Keratinocyte (primary cell): Measurements from ENCODE around the gene HOXA7. TPM values are rescaled to one million over a fixed set of nuclear protein-coding genes. Genes with fewer than 3 reads are reported as not detected.
A peak's percentile ranks its signal among the peaks of the same experiment; 100 is the strongest.

Experiments
- DNase-seq: peaks from one replicate; pipeline ENCODE4 v3.0.0-alpha.2; 2011; ENCODE audit warnings: low read depth, missing footprints, low spot score
- FAIRE-seq: peaks from 2 replicates; lab custom pipeline; 2011; peaks lifted over from hg19 to GRCh38; lab: Jason Lieb, UNC
- H2AFZ ChIP-seq: 2 replicates; pipeline ENCODE4 v1.6.0; 2012; ENCODE audit warnings: low read length, control low read depth, inconsistent platforms; ENCODE audit not compliant: control insufficient read depth
- H3K27ac ChIP-seq: 2 replicates; pipeline ENCODE4 v1.5.1; 2011; ENCODE audit warnings: low read length; ENCODE audit not compliant: control insufficient read depth, insufficient read depth
- H3K27me3 ChIP-seq: 3 replicates; pipeline ENCODE4 v1.6.0; 2011; ENCODE audit warnings: low read length; ENCODE audit not compliant: control insufficient read depth, insufficient read depth; ENCODE audit errors: extremely low read depth
- H3K36me3 ChIP-seq, 2 experiments: 2 replicates in 1 of 2; 3 replicates in 1 of 2; pipeline ENCODE4 v1.5.1; 2011; ENCODE audit warnings: low read length in 2 of 2, mild to moderate bottlenecking in 1 of 2; ENCODE audit not compliant: control insufficient read depth in 2 of 2, insufficient read depth in 2 of 2; ENCODE audit errors: extremely low read depth in 1 of 2
- H3K4me1 ChIP-seq: 3 replicates; pipeline ENCODE4 v1.5.1; 2011; ENCODE audit warnings: low read length; ENCODE audit not compliant: control insufficient read depth, insufficient read depth; ENCODE audit errors: extremely low read depth
- H3K4me2 ChIP-seq: 3 replicates; pipeline ENCODE4 v1.6.0; 2011; ENCODE audit warnings: low read depth, low read length; ENCODE audit not compliant: control insufficient read depth, insufficient read depth; ENCODE audit errors: extremely low read depth
- H3K4me3 ChIP-seq, 3 experiments: fragments of 200-600 bp in 1 of 3; sonication (generic) in 1 of 3; 2 replicates in 2 of 3; 3 replicates in 1 of 3; pipeline ENCODE4 v1.5.1; 2011 to 2016; ENCODE audit warnings: low read length in 3 of 3, mild to moderate bottlenecking in 3 of 3, control low read depth in 2 of 3, inconsistent platforms in 1 of 3, low read depth in 1 of 3, mixed read lengths in 1 of 3, mixed run types in 1 of 3, moderate library complexity in 1 of 3; ENCODE audit not compliant: control insufficient read depth in 2 of 3, insufficient read depth in 2 of 3; ENCODE audit errors: extremely low read depth in 1 of 3
- H3K79me2 ChIP-seq: 2 replicates; pipeline ENCODE4 v1.6.0; 2012; ENCODE audit warnings: low read length; ENCODE audit not compliant: control insufficient read depth, insufficient read depth
- H3K9ac ChIP-seq: 3 replicates; pipeline ENCODE4 v1.6.0; 2011; ENCODE audit warnings: low read length; ENCODE audit not compliant: control insufficient read depth, insufficient read depth; ENCODE audit errors: extremely low read depth
- H3K9me1 ChIP-seq: 3 replicates; pipeline ENCODE4 v1.6.0; 2011; ENCODE audit warnings: low read length; ENCODE audit not compliant: control insufficient read depth, insufficient read depth; ENCODE audit errors: extremely low read depth
- H3K9me3 ChIP-seq: 2 replicates; pipeline ENCODE4 v1.5.1; 2012; ENCODE audit warnings: low read depth, low read length; ENCODE audit not compliant: control insufficient read depth
- H4K20me1 ChIP-seq: 3 replicates; pipeline ENCODE4 v1.6.0; 2011; ENCODE audit warnings: low read length; ENCODE audit not compliant: control insufficient read depth, insufficient read depth; ENCODE audit errors: extremely low read depth
- EZH2 ChIP-seq: IDR thresholded peaks from one replicate; pipeline ENCODE4 v1.6.1; 2012; ENCODE audit warnings: inconsistent platforms, mild to moderate bottlenecking, low read length, moderate library complexity
- dilution Hi-C: fragments of 300-500 bp; cut with MboI; formaldehyde crosslinking; loops from one replicate; pipeline ENCODE4 v1.7.0; 2020; ENCODE audit warnings: low sequenced_read_pairs; ENCODE audit not compliant: extremely low pct_ligation_motif_present
- polyA plus RNA-seq, 5 experiments: library from polyadenylated mRNA; depleted of rRNA in 3 of 5; stranded (reverse) in 3 of 5; stranded (forward) in 1 of 5; unstranded in 1 of 5; fragments of >200 nt; gene quantifications; 1 replicate in 1 of 5; 2 replicates in 3 of 5; 3 replicates in 1 of 5; pipeline versions ENCODE4 v1.2.1 to v1.2.3, GENCODE V29; 2011 to 2012; ENCODE audit warnings: missing spikeins in 2 of 5, low read depth in 1 of 5, low replicate concordance in 1 of 5
- TF ChIP-seq, protein P1 (sequence below), 3 experiments: IDR thresholded peaks in 1 of 3; conservative IDR thresholded peaks in 1 of 3; optimal IDR thresholded peaks in 1 of 3; 2 replicates in 2 of 3; 3 replicates in 1 of 3; pipeline versions ENCODE3 to v1.5.1; 2011; ENCODE audit warnings: low read length in 3 of 3, mild to moderate bottlenecking in 3 of 3, moderate library complexity in 2 of 3, control low read depth in 1 of 3, inconsistent platforms in 1 of 3; ENCODE audit not compliant: insufficient read depth in 2 of 3; ENCODE audit errors: extremely low read depth in 1 of 3

HOXA7 gene
- polyA plus RNA-seq, 1 donor (not counting 4 experiments of a cell fraction or from before 2014, with no cell fraction given), result 8.1 TPM

DNA sequence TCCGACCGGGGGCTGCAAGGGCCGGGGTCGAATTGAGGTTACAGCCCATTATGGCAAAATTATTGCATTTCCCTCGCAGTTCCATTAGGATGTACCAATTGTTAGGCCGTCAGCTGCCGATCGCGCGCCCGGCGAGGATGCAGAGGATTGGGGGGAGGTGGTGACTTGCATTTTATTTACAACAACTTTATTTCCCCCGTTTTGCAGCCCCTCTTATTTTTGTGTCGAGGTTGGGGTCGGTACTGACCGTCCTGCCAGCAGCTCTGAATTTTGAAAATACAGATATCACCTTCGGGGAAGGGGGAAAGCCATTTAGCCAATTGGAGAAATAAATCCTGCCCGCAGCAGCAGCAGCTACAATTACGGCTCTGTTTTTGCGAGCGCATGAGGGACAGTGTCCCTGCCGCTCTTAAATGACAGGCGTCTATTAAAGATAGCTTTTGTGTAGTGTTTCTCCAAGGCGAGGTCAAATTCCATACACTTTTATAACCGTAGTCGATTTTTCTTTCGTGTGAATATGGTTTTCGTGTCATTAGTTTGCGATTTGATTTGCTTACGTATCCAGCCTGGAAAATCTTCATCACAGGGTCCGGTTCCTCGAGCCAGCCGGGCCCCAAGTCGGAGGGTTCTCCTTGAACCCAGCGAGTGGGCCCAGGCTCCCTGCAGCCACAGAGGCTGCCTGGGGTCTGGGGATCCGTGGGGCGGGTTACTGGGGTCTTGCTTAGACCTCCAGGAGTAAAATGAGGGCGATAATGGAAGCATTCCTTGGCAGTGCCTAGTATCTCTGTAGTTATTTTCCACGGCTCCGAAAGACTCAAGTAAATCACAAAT is 12.3 kb downstream of the HOXA7 start:
- Histone ChIP-seq H3K4me2 (peak overlapping the region; percentile 94), H3K27me3 (no peaks in the 10 kb centered on the region), H3K4me1 (peaks cover 52% of the 10 kb centered on the region), H3K9me3 (no peaks in the 10 kb centered on the region), H3K9ac (peak overlapping the region; percentile 93), H3K9me1 (no peaks in the 10 kb centered on the region), H3K4me3 (peak overlapping the region in 2 of 3 experiments; percentile 65 to 71), H4K20me1 (no peaks in the 10 kb centered on the region), H3K36me3 (peaks cover 3 to 7% of the 10 kb centered on the region in 2 experiments), H3K79me2 (peaks cover 84% of the 10 kb centered on the region), H3K27ac (peak overlapping the region; percentile 77), H2AFZ (peak overlapping the region; percentile 16)
- no peak for DNase-seq
- no peak for FAIRE-seq
- dilution Hi-C loops, result no loop called here
- TF ChIP-seq, protein P1, sequence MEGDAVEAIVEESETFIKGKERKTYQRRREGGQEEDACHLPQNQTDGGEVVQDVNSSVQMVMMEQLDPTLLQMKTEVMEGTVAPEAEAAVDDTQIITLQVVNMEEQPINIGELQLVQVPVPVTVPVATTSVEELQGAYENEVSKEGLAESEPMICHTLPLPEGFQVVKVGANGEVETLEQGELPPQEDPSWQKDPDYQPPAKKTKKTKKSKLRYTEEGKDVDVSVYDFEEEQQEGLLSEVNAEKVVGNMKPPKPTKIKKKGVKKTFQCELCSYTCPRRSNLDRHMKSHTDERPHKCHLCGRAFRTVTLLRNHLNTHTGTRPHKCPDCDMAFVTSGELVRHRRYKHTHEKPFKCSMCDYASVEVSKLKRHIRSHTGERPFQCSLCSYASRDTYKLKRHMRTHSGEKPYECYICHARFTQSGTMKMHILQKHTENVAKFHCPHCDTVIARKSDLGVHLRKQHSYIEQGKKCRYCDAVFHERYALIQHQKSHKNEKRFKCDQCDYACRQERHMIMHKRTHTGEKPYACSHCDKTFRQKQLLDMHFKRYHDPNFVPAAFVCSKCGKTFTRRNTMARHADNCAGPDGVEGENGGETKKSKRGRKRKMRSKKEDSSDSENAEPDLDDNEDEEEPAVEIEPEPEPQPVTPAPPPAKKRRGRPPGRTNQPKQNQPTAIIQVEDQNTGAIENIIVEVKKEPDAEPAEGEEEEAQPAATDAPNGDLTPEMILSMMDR (optimal IDR thresholded peaks at IDR 0.05 in 1 of 3, IDR thresholded peaks at IDR 0.05 in 1 of 3, conservative IDR thresholded peaks at IDR 0.05 in 1 of 3; ENCODE audit: extremely low read depth in 1 of 3, insufficient read depth in 2 of 3, low read length in 3 of 3), result no peak
- no peak for TF ChIP-seq EZH2

DNA sequence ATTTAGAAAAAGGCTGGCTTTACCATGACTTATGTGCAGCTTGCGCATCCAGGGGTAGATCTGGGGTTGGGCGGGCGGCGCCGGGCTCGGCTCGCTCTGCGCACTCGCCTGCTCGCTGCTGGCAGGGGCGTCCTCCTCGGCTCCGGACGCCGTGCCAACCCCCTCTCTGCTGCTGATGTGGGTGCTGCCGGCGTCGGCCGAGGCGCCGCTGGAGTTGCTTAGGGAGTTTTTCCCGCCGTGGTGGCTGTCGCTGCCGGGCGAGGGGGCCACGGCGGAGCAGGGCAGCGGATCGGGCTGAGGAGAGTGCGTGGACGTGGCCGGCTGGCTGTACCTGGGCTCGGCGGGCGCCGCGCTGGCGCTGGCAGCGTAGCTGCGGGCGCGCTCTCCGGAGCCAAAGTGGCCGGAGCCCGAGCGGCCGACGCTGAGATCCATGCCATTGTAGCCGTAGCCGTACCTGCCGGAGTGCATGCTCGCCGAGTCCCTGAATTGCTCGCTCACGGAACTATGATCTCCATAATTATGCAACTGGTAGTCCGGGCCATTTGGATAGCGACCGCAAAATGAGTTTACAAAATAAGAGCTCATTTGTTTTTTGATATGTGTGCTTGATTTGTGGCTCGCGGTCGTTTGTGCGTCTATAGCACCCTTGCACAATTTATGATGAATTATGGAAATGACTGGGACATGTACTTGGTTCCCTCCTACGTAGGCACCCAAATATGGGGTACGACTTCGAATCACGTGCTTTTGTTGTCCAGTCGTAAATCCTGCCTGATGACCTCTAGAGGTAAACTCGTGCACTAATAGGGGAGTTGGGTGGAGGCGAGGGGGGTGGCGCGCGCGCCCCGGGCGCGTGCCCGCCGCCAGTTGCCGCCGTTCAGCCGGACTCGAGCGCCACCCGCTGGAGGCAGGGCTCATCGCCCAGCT is 13.2 kb downstream of the HOXA7 start, which contains the start of gene HOXA5:
TSS of gene HOXA5 (minus strand) at position 659 of the 927 bp plus-strand sequence. CDS start at position 585, 74 bp downstream.
- FAIRE-seq, result peak; percentile 92
- dilution Hi-C loops, result no loop called here
- Histone ChIP-seq H2AFZ (peak within 1 kb of the TSS; percentile 16), H3K27me3 (no peaks in the 10 kb centered on the region), H3K4me1 (peaks cover 44% of the 10 kb centered on the region), H3K4me3 (peak within 1 kb of the TSS; percentile 58 to 93 (median 91)), H3K36me3 (peaks cover 4 to 7% of the 10 kb centered on the region in 2 experiments), H3K9me3 (no peaks in the 10 kb centered on the region), H3K4me2 (peak within 1 kb of the TSS; percentile 94), H3K9ac (peak within 1 kb of the TSS; percentile 93), H3K79me2 (peaks cover 77% of the 10 kb centered on the region), H3K27ac (peak within 1 kb of the TSS; percentile 92), H3K9me1 (no peaks in the 10 kb centered on the region), H4K20me1 (no peaks in the 10 kb centered on the region)
- TF ChIP-seq, protein P1 (optimal IDR thresholded peaks at IDR 0.05 in 1 of 3, IDR thresholded peaks at IDR 0.05 in 1 of 3, conservative IDR thresholded peaks at IDR 0.05 in 1 of 3; ENCODE audit: extremely low read depth in 1 of 3, insufficient read depth in 2 of 3, low read length in 3 of 3), result peak in 2 of 3 experiments; percentile 73 to 78
- no peak for TF ChIP-seq EZH2
- peak; percentile 89 for DNase-seq
